CD8-positive, alpha-beta memory T cell (primary cell): ENCODE data around the gene TRRAP. TPM values are rescaled to one million over a fixed set of nuclear protein-coding genes. Genes with fewer than 3 reads are reported as not detected.

ENCODE experiments used
- CTCF ChIA-PET: fragments of 350-600 bp; sonication (Branson Sonifier 250); formaldehyde crosslinking; loops from one replicate; lab custom pipeline; 2021; ENCODE audit warnings: antibody characterized with exemption; lab: Charles Lee
- POLR2A ChIA-PET: fragments of 350-600 bp; sonication (Branson Sonifier 250); formaldehyde crosslinking; loops from one replicate; lab custom pipeline; 2021; ENCODE audit warnings: antibody characterized with exemption; lab: Charles Lee
- DNase-seq, 5 donors: peaks; one replicate each; pipeline versions ENCODE4 v3.0.0 to v3.0.0-alpha.2; 2020 to 2022; ENCODE audit warnings: mixed read lengths in 1 of 5
- H3K27ac ChIP-seq: one replicate; pipeline ENCODE4 v1.7.0; 2013; ENCODE audit warnings: low read depth, mild to moderate bottlenecking, low read length, moderate library complexity
- H3K27me3 ChIP-seq: 2 replicates; pipeline ENCODE4 v1.7.0; 2013; ENCODE audit warnings: low read length, mild to moderate bottlenecking; ENCODE audit not compliant: insufficient read depth, poor library complexity, severe bottlenecking
- H3K36me3 ChIP-seq: 2 replicates; pipeline ENCODE4 v1.7.0; 2013; ENCODE audit warnings: mild to moderate bottlenecking, low read length, moderate library complexity; ENCODE audit not compliant: insufficient read depth
- H3K4me1 ChIP-seq: 2 replicates; pipeline ENCODE4 v1.7.0; 2013; ENCODE audit warnings: mild to moderate bottlenecking, low read length, moderate library complexity; ENCODE audit not compliant: insufficient read depth
- H3K4me3 ChIP-seq: 2 replicates; pipeline ENCODE4 v1.7.0; 2013; ENCODE audit warnings: mild to moderate bottlenecking, low read length
- H3K9me3 ChIP-seq: 2 replicates; pipeline ENCODE4 v1.7.0; 2013; ENCODE audit warnings: mild to moderate bottlenecking, low read length
- H3K27ac Mint-ChIP-seq, 8 donors: one replicate each; pipeline ENCODE4 v1.8.0; 2020 to 2021; ENCODE audit warnings: mixed read lengths in 8 of 8, mild to moderate bottlenecking in 6 of 8, inconsistent platforms in 3 of 8, moderate library complexity in 3 of 8
- H3K27me3 Mint-ChIP-seq, 2 donors: one replicate each; pipeline ENCODE4 v1.8.0; 2020 to 2021; ENCODE audit warnings: mixed read lengths in 2 of 2, mild to moderate bottlenecking in 1 of 2, moderate library complexity in 1 of 2
- H3K36me3 Mint-ChIP-seq, 3 donors: one replicate each; pipeline ENCODE4 v1.8.0; 2020 to 2021; ENCODE audit warnings: mixed read lengths in 3 of 3, inconsistent platforms in 1 of 3, mild to moderate bottlenecking in 1 of 3
- H3K4me1 Mint-ChIP-seq, 3 donors: one replicate each; pipeline ENCODE4 v1.8.0; 2020 to 2021; ENCODE audit warnings: mixed read lengths in 3 of 3, inconsistent platforms in 1 of 3, mild to moderate bottlenecking in 1 of 3
- H3K4me3 Mint-ChIP-seq, 7 donors: one replicate each; pipeline ENCODE4 v1.8.0; 2020 to 2021; ENCODE audit warnings: mixed read lengths in 7 of 7, mild to moderate bottlenecking in 6 of 7, moderate library complexity in 4 of 7, inconsistent platforms in 2 of 7
- H3K9me3 Mint-ChIP-seq, 5 donors: one replicate each; pipeline ENCODE4 v1.8.0; 2020 to 2022; ENCODE audit warnings: mixed read lengths in 5 of 5, mild to moderate bottlenecking in 3 of 5, moderate library complexity in 2 of 5, inconsistent platforms in 1 of 5
- polyA plus RNA-seq: library from polyadenylated mRNA; unstranded; fragments of 300-500 nt; fragmentation: Illumina TruSeq; gene quantifications from one replicate; pipeline ENCODE4 v1.2.3, GENCODE V29; 2021
- total RNA-seq, 2 experiments: library from RNA; stranded (reverse); gene quantifications; one replicate each; pipeline ENCODE4 v1.2.3, GENCODE V29; 2021

The TRRAP gene
- total and polyA plus RNA-seq, 3 experiments from 2014 or later: 4.6 to 51.4 (median 49.6) TPM

GRCh38 chr7:98860071-98860470 lies 18.3 kb upstream of the TRRAP start:
- Histone ChIP-seq H3K27ac (no peak overlapping the region), H3K4me1 (no peaks in the 10 kb centered on the region), H3K27me3 (peaks cover 3% of the 10 kb centered on the region), H3K36me3 (no peaks in the 10 kb centered on the region), H3K4me3 (no peak overlapping the region), H3K9me3 (no peaks in the 10 kb centered on the region)
- DNase-seq: no peak
- Mint-ChIP-seq H3K4me1 (no peaks in the 10 kb centered on the region), H3K27me3 (peaks cover 14 to 20% of the 10 kb centered on the region in 2 donors), H3K36me3 (peaks cover 0 to 3% (median 0%) of the 10 kb centered on the region in 3 donors), H3K27ac (no peak overlapping the region), H3K4me3 (no peak overlapping the region), H3K9me3 (no peaks in the 10 kb centered on the region)
- ChIA-PET POLR2A (no interaction called here), CTCF (interaction anchor here (1.2 kb wide), 1 partner anchor 19 kb away, joined by 3 read pairs; no protein-coding TSS in a partner anchor)

GRCh38 chr7:98862203-98862602 lies 16.1 kb upstream of the TRRAP start:
- POLR2A ChIA-PET: no interaction called here
- Histone ChIP-seq H3K4me1 (no peaks in the 10 kb centered on the region), H3K9me3 (no peaks in the 10 kb centered on the region), H3K27me3 (peaks cover 3% of the 10 kb centered on the region), H3K36me3 (no peaks in the 10 kb centered on the region), H3K27ac (no peak overlapping the region), H3K4me3 (no peak overlapping the region)
- H3K9me3 Mint-ChIP-seq: no peaks in the 10 kb centered on the region
- no peak overlapping the region for H3K4me3 Mint-ChIP-seq
- peaks cover 0 to 3% (median 0%) of the 10 kb centered on the region in 3 donors for H3K36me3 Mint-ChIP-seq
- H3K27ac Mint-ChIP-seq: peak overlapping the region in 1 of 8 donors; percentile 70
- H3K27me3 Mint-ChIP-seq: peaks cover 15 to 16% of the 10 kb centered on the region in 2 donors
- CTCF ChIA-PET: no interaction called here
- no peaks in the 10 kb centered on the region for H3K4me1 Mint-ChIP-seq
- DNase-seq: no peak

GRCh38 chr7:98862716-98863420 lies 15.5 kb upstream of the TRRAP start:
- POLR2A ChIA-PET: no interaction called here
- peak overlapping the region in 1 of 8 donors; percentile 19 for H3K27ac Mint-ChIP-seq
- peaks cover 0 to 3% (median 0%) of the 10 kb centered on the region in 3 donors for H3K36me3 Mint-ChIP-seq
- Histone ChIP-seq H3K4me3 (no peak overlapping the region), H3K27ac (no peak overlapping the region), H3K27me3 (peaks cover 3% of the 10 kb centered on the region), H3K36me3 (no peaks in the 10 kb centered on the region), H3K9me3 (no peaks in the 10 kb centered on the region), H3K4me1 (no peaks in the 10 kb centered on the region)
- CTCF ChIA-PET: no interaction called here
- DNase-seq: no peak
- H3K27me3 Mint-ChIP-seq: peaks cover 14 to 16% of the 10 kb centered on the region in 2 donors
- peak overlapping the region in 1 of 7 donors; percentile 11 for H3K4me3 Mint-ChIP-seq
- H3K4me1 Mint-ChIP-seq: no peaks in the 10 kb centered on the region
- no peaks in the 10 kb centered on the region for H3K9me3 Mint-ChIP-seq

- Mint-ChIP-seq H3K4me3 (peak overlapping the region in 1 of 7 donors; percentile 41), H3K4me1 (no peaks in the 10 kb centered on the region), H3K27me3 (peaks cover 9 to 14% of the 10 kb centered on the region in 2 donors), H3K36me3 (peaks cover 0 to 3% (median 0%) of the 10 kb centered on the region in 3 donors), H3K27ac (peak overlapping the region in 2 of 8 donors; percentile 19 to 46), H3K9me3 (no peaks in the 10 kb centered on the region)
- ChIA-PET CTCF (interaction anchor here (1.6 kb wide), 1 partner anchor 15 kb away, joined by 4 read pairs; the partner anchor contains the start of gene TRRAP), POLR2A (no interaction called here)
- Histone ChIP-seq H3K36me3 (no peaks in the 10 kb centered on the region), H3K4me3 (no peak overlapping the region), H3K27me3 (peaks cover 3% of the 10 kb centered on the region), H3K4me1 (no peaks in the 10 kb centered on the region), H3K27ac (no peak overlapping the region), H3K9me3 (no peaks in the 10 kb centered on the region)
- no peak for DNase-seq
Observed at GRCh38 chr7:98863601-98864000, 14.7 kb upstream of the TRRAP start.

DNA sequence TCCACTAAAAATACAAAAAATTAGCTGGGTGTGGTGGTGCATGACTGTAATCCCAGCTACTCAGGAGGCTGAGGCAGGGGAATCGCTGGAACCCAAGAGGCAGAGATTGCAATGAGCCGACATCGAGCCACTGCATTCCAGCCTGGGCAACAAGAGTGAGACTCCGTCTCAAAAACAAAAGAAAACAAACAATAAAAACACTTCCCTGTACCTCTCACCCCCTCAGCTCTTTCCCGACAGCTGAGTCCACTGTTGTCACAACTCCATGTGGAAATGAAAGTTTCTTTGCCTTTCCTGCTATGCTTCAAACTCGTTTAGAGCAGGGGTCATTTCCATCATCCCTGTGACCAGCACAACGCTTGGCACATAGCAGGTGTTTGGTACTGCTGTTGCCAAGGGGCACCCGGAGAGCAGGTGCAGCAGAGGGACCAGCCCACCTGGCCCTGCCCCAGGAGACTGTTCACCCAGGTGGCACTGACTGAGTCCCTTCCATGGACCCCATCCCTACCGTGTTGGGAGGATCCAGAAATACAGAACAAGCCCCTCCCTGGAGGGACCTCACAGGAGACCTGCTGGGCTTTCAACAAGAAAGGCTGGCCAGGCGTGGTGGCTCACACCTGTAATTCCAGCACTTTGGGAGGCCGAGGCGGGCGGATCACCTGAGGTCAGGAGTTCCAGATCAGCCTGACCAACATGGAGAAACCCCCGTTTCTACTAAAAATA lies 13.4 kb upstream of the TRRAP start:
- Mint-ChIP-seq H3K4me1 (peaks cover 0 to 5% (median 0%) of the 10 kb centered on the region in 3 donors), H3K4me3 (no peak overlapping the region), H3K9me3 (no peaks in the 10 kb centered on the region), H3K36me3 (peaks cover 0 to 3% (median 0%) of the 10 kb centered on the region in 3 donors), H3K27ac (no peak overlapping the region), H3K27me3 (peaks cover 9% of the 10 kb centered on the region in 2 donors)
- no peak overlapping the region for H3K27ac ChIP-seq
- H3K36me3 ChIP-seq: no peaks in the 10 kb centered on the region
- POLR2A ChIA-PET: no interaction called here
- no peak overlapping the region for H3K4me3 ChIP-seq
- DNase-seq: no peak
- H3K9me3 ChIP-seq: no peaks in the 10 kb centered on the region
- CTCF ChIA-PET: interaction anchor here (1.6 kb wide), 1 partner anchor 13 kb away, joined by 4 read pairs; the partner anchor contains the start of gene TRRAP
- H3K27me3 ChIP-seq: peaks cover 8% of the 10 kb centered on the region
- H3K4me1 ChIP-seq: no peaks in the 10 kb centered on the region

- no peak overlapping the region for H3K4me3 Mint-ChIP-seq
- no peaks in the 10 kb centered on the region for H3K9me3 Mint-ChIP-seq
- Histone ChIP-seq H3K27me3 (peaks cover 10% of the 10 kb centered on the region), H3K36me3 (no peaks in the 10 kb centered on the region), H3K4me3 (no peak overlapping the region), H3K9me3 (no peaks in the 10 kb centered on the region), H3K4me1 (peaks cover 7% of the 10 kb centered on the region), H3K27ac (no peak overlapping the region)
- DNase-seq: no peak
- POLR2A ChIA-PET: no interaction called here
- H3K27ac Mint-ChIP-seq: no peak overlapping the region
- peaks cover 11 to 12% of the 10 kb centered on the region in 2 donors for H3K27me3 Mint-ChIP-seq
- CTCF ChIA-PET: interaction anchor here (0.9 to 1.8 kb wide), 2 partner anchors 12 to 13 kb away, joined by 3 to 5 read pairs; partner anchors contain the start of gene TRRAP
- peaks cover 0 to 3% (median 0%) of the 10 kb centered on the region in 3 donors for H3K36me3 Mint-ChIP-seq
- peaks cover 0 to 13% (median 1%) of the 10 kb centered on the region in 3 donors for H3K4me1 Mint-ChIP-seq
Observed at GRCh38 chr7:98866351-98866750, 12.0 kb upstream of the TRRAP start.

DNA sequence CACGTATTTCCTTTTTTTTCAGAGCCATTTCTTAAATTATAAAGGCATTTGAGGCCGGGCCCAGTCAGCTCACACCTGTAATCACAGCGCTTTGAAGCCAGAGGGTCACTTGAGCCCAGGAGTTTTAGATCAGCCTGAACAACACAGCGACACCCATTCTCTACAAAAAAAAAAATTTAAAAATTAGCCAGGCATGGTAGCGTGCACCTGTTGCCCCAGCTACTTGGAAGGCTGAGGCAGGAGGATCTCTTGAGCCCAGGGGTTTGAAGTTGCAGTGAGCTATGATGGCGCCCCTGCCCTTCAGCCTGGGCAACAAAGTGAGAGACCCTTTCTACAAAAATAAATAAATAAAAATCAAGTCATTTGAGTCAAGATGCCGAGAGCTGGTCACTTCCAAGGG lies 11.6 kb upstream of the TRRAP start:
- Mint-ChIP-seq H3K4me3 (no peak overlapping the region), H3K27ac (no peak overlapping the region), H3K27me3 (peaks cover 12 to 14% of the 10 kb centered on the region in 2 donors), H3K4me1 (peaks cover 0 to 13% (median 1%) of the 10 kb centered on the region in 3 donors), H3K36me3 (peaks cover 0 to 3% (median 0%) of the 10 kb centered on the region in 3 donors), H3K9me3 (no peaks in the 10 kb centered on the region)
- POLR2A ChIA-PET: interaction anchor here (0.6 kb wide), 1 partner anchor 600 kb away, joined by 3 read pairs; no protein-coding TSS in a partner anchor
- Histone ChIP-seq H3K27me3 (peaks cover 13% of the 10 kb centered on the region), H3K27ac (no peak overlapping the region), H3K9me3 (no peaks in the 10 kb centered on the region), H3K4me1 (peaks cover 7% of the 10 kb centered on the region), H3K36me3 (no peaks in the 10 kb centered on the region), H3K4me3 (no peak overlapping the region)
- DNase-seq: no peak
- CTCF ChIA-PET: interaction anchor here (0.9 to 1.8 kb wide), 2 partner anchors 11 to 13 kb away, joined by 3 to 5 read pairs; partner anchors contain the start of gene TRRAP
